H9 (cell line): ENCODE data around the gene ISLR2. TPM values are rescaled to one million over a fixed set of nuclear protein-coding genes. Genes with fewer than 3 reads are reported as not detected.

Experiments used
- DNase-seq: peaks from one replicate; pipeline ENCODE4 v3.0.0-alpha.2; 2017
- H2AFZ ChIP-seq: one replicate; pipeline ENCODE4 v1.6.1; 2013; ENCODE audit warnings: mild to moderate bottlenecking, low read length, control low read depth, moderate library complexity
- H2AK5ac ChIP-seq: 2 replicates; pipeline ENCODE4 v1.6.1; 2013; ENCODE audit warnings: low read length, control low read depth, mixed read lengths; ENCODE audit not compliant: insufficient read length
- H2BK120ac ChIP-seq: one replicate; pipeline ENCODE4 v1.6.1; 2013; ENCODE audit warnings: low read depth, mild to moderate bottlenecking, low read length, control low read depth, inconsistent platforms; ENCODE audit not compliant: poor library complexity, severe bottlenecking
- H2BK12ac ChIP-seq: 2 replicates; pipeline ENCODE4 v1.6.1; 2013; ENCODE audit warnings: low read length, control low read depth, mixed read lengths, low read depth; ENCODE audit not compliant: insufficient read length
- H2BK15ac ChIP-seq: 2 replicates; pipeline ENCODE4 v1.6.1; 2013; ENCODE audit warnings: low read depth, low read length, control low read depth
- H2BK20ac ChIP-seq: one replicate; pipeline ENCODE4 v1.6.1; 2013; ENCODE audit warnings: low read depth, mild to moderate bottlenecking, low read length, control low read depth, inconsistent platforms; ENCODE audit not compliant: poor library complexity, severe bottlenecking
- H2BK5ac ChIP-seq: 2 replicates; pipeline ENCODE4 v1.6.1; 2013; ENCODE audit warnings: low read length, control low read depth, mixed read lengths; ENCODE audit not compliant: insufficient read length
- H3K14ac ChIP-seq: 2 replicates; pipeline ENCODE4 v1.6.1; 2013; ENCODE audit warnings: low read length, control low read depth; ENCODE audit not compliant: insufficient read depth
- H3K18ac ChIP-seq: 2 replicates; pipeline ENCODE4 v1.6.1; 2013; ENCODE audit warnings: low read depth, mild to moderate bottlenecking, mixed read lengths, low read length, control low read depth; ENCODE audit not compliant: insufficient read length
- H3K23ac ChIP-seq: 2 replicates; pipeline ENCODE4 v1.6.1; 2013; ENCODE audit warnings: low read length, control low read depth, mixed read lengths, low read depth; ENCODE audit not compliant: insufficient read length
- H3K23me2 ChIP-seq: 2 replicates; pipeline ENCODE4 v1.6.1; 2013; ENCODE audit warnings: low read depth, mild to moderate bottlenecking, mixed read lengths, low read length, control low read depth; ENCODE audit not compliant: insufficient read length, poor library complexity, severe bottlenecking
- H3K27ac ChIP-seq: 2 replicates; pipeline ENCODE4 v1.5.1; 2013; ENCODE audit warnings: low read length, control low read depth, mixed read lengths, low read depth; ENCODE audit not compliant: insufficient read length
- H3K27me3 ChIP-seq: 2 replicates; pipeline ENCODE4 v1.6.1; 2013; ENCODE audit warnings: low read length, control low read depth, inconsistent platforms; ENCODE audit not compliant: insufficient read depth
- H3K4ac ChIP-seq: 2 replicates; pipeline ENCODE4 v1.6.1; 2013; ENCODE audit warnings: low read depth, mild to moderate bottlenecking, control low read depth, inconsistent platforms, low read length, moderate library complexity
- H3K4me1 ChIP-seq: 2 replicates; pipeline ENCODE4 v1.6.1; 2013; ENCODE audit warnings: low read length, control low read depth, inconsistent platforms; ENCODE audit not compliant: insufficient read depth
- H3K4me2 ChIP-seq: 2 replicates; pipeline ENCODE4 v1.6.1; 2013; ENCODE audit warnings: low read length, control low read depth, mixed read lengths; ENCODE audit not compliant: insufficient read length, insufficient read depth
- H3K56ac ChIP-seq: 2 replicates; pipeline ENCODE4 v1.6.1; 2013; ENCODE audit warnings: low read depth, mild to moderate bottlenecking, mixed read lengths, low read length, control low read depth; ENCODE audit not compliant: insufficient read length
- H3K79me1 ChIP-seq: 2 replicates; pipeline ENCODE4 v1.6.1; 2013; ENCODE audit warnings: low read depth, mild to moderate bottlenecking, moderate library complexity, low read length, control low read depth, inconsistent platforms; ENCODE audit not compliant: insufficient read depth, poor library complexity, severe bottlenecking
- H3K79me2 ChIP-seq: 2 replicates; pipeline ENCODE4 v1.6.1; 2013; ENCODE audit warnings: low read length, control low read depth, inconsistent platforms; ENCODE audit not compliant: insufficient read depth
- H3K9ac ChIP-seq: 2 replicates; pipeline ENCODE4 v1.6.1; 2013; ENCODE audit warnings: low read length, control low read depth, mixed read lengths; ENCODE audit not compliant: insufficient read length; ENCODE audit errors: extremely low read depth
- H3K9me3 ChIP-seq: one replicate; pipeline ENCODE4 v1.6.1; 2013; ENCODE audit warnings: low read depth, low read length, inconsistent platforms; ENCODE audit not compliant: control insufficient read depth
- H3T11ph ChIP-seq: one replicate; pipeline ENCODE4 v1.6.1; 2013; ENCODE audit warnings: mild to moderate bottlenecking, low read length, control low read depth, inconsistent platforms
- H4K20me1 ChIP-seq: one replicate; pipeline ENCODE4 v1.6.1; 2013; ENCODE audit not compliant: control insufficient read depth, insufficient read length, insufficient read depth
- H4K5ac ChIP-seq: 2 replicates; pipeline ENCODE4 v1.6.1; 2013; ENCODE audit warnings: low read depth, mild to moderate bottlenecking, mixed read lengths, low read length, control low read depth; ENCODE audit not compliant: insufficient read length
- H4K8ac ChIP-seq: replicated peaks from 2 replicates; pipeline ENCODE4 v1.6.1; 2013; ENCODE audit warnings: low read length, control low read depth, mixed read lengths, low read depth; ENCODE audit not compliant: insufficient read length
- H4K91ac ChIP-seq: 2 replicates; pipeline ENCODE4 v1.6.1; 2013; ENCODE audit warnings: low read depth, mild to moderate bottlenecking, moderate library complexity, mixed read lengths, low read length, control low read depth; ENCODE audit not compliant: insufficient read length
- H3K27ac Mint-ChIP-seq, 3 experiments: 2 replicates in 2 of 3; 3 replicates in 1 of 3; pipeline ENCODE4 v1.8.0; 2020 to 2021; ENCODE audit warnings: mixed read lengths in 3 of 3, mild to moderate bottlenecking in 1 of 3, moderate library complexity in 1 of 3
- H3K27me3 Mint-ChIP-seq: 2 replicates; pipeline ENCODE4 v1.8.0; 2021; ENCODE audit warnings: low read depth, mild to moderate bottlenecking, moderate library complexity, mixed read lengths
- H3K36me3 Mint-ChIP-seq, 3 experiments: 2 replicates in 2 of 3; 3 replicates in 1 of 3; pipeline ENCODE4 v1.8.0; 2020 to 2021; ENCODE audit warnings: low read depth in 3 of 3, mixed read lengths in 3 of 3; ENCODE audit not compliant: insufficient read depth in 1 of 3
- H3K4me1 Mint-ChIP-seq, 2 experiments: 2 replicates each; pipeline ENCODE4 v1.8.0; 2020; ENCODE audit warnings: mixed read lengths in 2 of 2
- H3K4me3 Mint-ChIP-seq, 2 experiments: 2 replicates in 1 of 2; 3 replicates in 1 of 2; pipeline ENCODE4 v1.8.0; 2020 to 2021; ENCODE audit warnings: mild to moderate bottlenecking in 2 of 2, mixed read lengths in 2 of 2, moderate library complexity in 1 of 2
- H3K9me3 Mint-ChIP-seq, 2 experiments: 2 replicates in 1 of 2; 3 replicates in 1 of 2; pipeline ENCODE4 v1.8.0; 2020; ENCODE audit warnings: mild to moderate bottlenecking in 2 of 2, mixed read lengths in 2 of 2, moderate library complexity in 1 of 2
- WGBS: extraction: QIAGEN DNeasy Blood & Tissue Kit; methylation state at CpG from one replicate; pipeline ENCODE4 v1.1.7; 2013; ENCODE audit warnings: missing lambda C conversion rate, low lambda C conversion rate, mixed read lengths; ENCODE audit not compliant: insufficient read length; ENCODE audit errors: extremely low coverage; 5-methylcytosine and 5-hydroxymethylcytosine counted together
- total RNA-seq: library from RNA; stranded (reverse); gene quantifications from 2 replicates; pipeline ENCODE4 v1.2.1, GENCODE V29; 2021
- TF ChIP-seq, protein P1 (sequence below): fragments of 200-600 bp; sonication (generic); conservative IDR thresholded peaks from 3 replicates; pipeline ENCODE4 v1.8.0; 2021; ENCODE audit warnings: antibody characterized with exemption, mild to moderate bottlenecking

The ISLR2 gene
- total RNA-seq, 1 experiment from 2014 or later: 0.09 TPM

DNA sequence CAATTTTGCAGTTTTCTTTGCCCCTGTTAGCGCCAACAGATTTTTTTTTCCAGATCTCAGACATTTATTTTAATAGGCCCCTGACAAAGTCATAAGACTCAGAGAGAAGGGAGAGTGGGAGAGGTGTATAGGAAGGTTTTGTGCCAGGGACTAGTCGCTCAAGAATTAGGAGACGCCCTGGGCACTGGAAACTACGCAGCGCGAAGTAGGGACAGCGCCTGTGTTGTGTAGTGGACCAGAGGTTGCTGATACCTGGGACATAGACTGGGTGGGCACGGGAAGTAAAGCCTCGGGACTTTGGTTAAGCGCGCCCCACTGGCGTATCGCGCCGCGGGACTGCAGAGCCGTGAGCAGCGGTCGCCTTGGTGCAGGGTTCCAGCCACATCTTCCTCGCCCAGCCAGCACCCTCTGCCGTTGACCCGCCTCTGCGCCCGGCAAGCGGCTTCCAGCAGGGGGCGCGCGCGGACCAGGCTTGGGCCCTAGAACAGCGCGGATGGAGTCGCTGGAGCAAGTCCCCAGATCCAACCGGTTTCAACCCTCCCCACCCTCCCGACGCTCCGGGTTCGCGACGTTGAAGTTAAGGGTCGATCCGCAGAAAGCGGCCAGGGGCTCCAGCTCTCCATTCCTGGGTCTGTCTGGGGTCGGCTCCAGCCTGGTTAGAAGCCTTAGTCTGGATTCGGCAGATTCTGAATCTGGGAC is 3.0 kb upstream of the ISLR2 start:
- H3K4me3 Mint-ChIP-seq: peak overlapping the region; percentile 48 to 85
- H3K27me3 Mint-ChIP-seq: peaks cover 98% of the 10 kb centered on the region
- H3K56ac ChIP-seq: no peak overlapping the region
- H3K4ac ChIP-seq: no peak overlapping the region
- H2BK12ac ChIP-seq: no peak overlapping the region
- H3K4me1 ChIP-seq: no peaks in the 10 kb centered on the region; the same call in 1 of the 2 replicates
- no peak overlapping the region for H2BK5ac ChIP-seq
- H3K14ac ChIP-seq: no peak overlapping the region
- H3K27me3 ChIP-seq: peaks cover 50% of the 10 kb centered on the region
- H3K23ac ChIP-seq: no peak overlapping the region
- no peak overlapping the region for H3K18ac ChIP-seq
- H3K79me1 ChIP-seq: no peaks in the 10 kb centered on the region
- peak overlapping the region; percentile 82 for H3K4me2 ChIP-seq
- WGBS: no CpG with 5 or more reads among the region's 44 CpGs
- H4K8ac ChIP-seq: no peak overlapping the region
- H3K4me1 Mint-ChIP-seq: peaks cover 53 to 57% of the 10 kb centered on the region in 2 experiments
- H3K9me3 Mint-ChIP-seq: peaks cover 2 to 6% of the 10 kb centered on the region in 2 experiments; a peak in 2 of 5 replicates
- no peak overlapping the region for H2BK20ac ChIP-seq
- H3T11ph ChIP-seq: no peak overlapping the region
- H3K36me3 Mint-ChIP-seq: no peaks in the 10 kb centered on the region; a peak in 3 of 7 replicates
- no peak overlapping the region for H2AK5ac ChIP-seq
- H3K27ac Mint-ChIP-seq: no peak overlapping the region
- no peak overlapping the region for H3K9ac ChIP-seq
- TF ChIP-seq, protein P1, sequence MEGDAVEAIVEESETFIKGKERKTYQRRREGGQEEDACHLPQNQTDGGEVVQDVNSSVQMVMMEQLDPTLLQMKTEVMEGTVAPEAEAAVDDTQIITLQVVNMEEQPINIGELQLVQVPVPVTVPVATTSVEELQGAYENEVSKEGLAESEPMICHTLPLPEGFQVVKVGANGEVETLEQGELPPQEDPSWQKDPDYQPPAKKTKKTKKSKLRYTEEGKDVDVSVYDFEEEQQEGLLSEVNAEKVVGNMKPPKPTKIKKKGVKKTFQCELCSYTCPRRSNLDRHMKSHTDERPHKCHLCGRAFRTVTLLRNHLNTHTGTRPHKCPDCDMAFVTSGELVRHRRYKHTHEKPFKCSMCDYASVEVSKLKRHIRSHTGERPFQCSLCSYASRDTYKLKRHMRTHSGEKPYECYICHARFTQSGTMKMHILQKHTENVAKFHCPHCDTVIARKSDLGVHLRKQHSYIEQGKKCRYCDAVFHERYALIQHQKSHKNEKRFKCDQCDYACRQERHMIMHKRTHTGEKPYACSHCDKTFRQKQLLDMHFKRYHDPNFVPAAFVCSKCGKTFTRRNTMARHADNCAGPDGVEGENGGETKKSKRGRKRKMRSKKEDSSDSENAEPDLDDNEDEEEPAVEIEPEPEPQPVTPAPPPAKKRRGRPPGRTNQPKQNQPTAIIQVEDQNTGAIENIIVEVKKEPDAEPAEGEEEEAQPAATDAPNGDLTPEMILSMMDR: peak; percentile 99
- H3K79me2 ChIP-seq: no peaks in the 10 kb centered on the region
- H2BK120ac ChIP-seq: no peak overlapping the region
- no peak overlapping the region for H2AFZ ChIP-seq
- H4K20me1 ChIP-seq: peaks cover 4% of the 10 kb centered on the region
- H4K5ac ChIP-seq: no peak overlapping the region
- H2BK15ac ChIP-seq: no peak overlapping the region
- H3K27ac ChIP-seq: no peak overlapping the region
- H3K23me2 ChIP-seq: peaks cover 20% of the 10 kb centered on the region
- H4K91ac ChIP-seq: no peak overlapping the region
- peak; percentile 96 for DNase-seq
- no peaks in the 10 kb centered on the region for H3K9me3 ChIP-seq
